PC-3 (cell line): ENCODE measurements around the gene GGA1. TPM values are rescaled to one million over a fixed set of nuclear protein-coding genes. Genes with fewer than 3 reads are reported as not detected.
A peak's percentile ranks its signal among the peaks of the same experiment; 100 is the strongest.
"Not testable (repeated sequence)": the region's sequence is repeated elsewhere in the genome, so short reads cannot be mapped to it uniquely, and the experiment has no call there.

ENCODE experiments used
- ATAC-seq: fragments of 200-7000 bp; cut with Tn5 transposase; 2 replicates; pipeline ENCODE4 v1.9.1; 2020; ENCODE audit warnings: mild to moderate bottlenecking, moderate library complexity
- BruUV-seq: library from RNA; stranded (reverse); fragments of 400-500 nt; replicated peaks from 2 replicates; lab custom pipeline; 2021; lab: Mats Ljungman, UMichigan
- CTCF ChIA-PET: fragments of 300-600 bp; sonication (Branson Sonifier 250); formaldehyde crosslinking; loops from one replicate; lab custom pipeline; 2022; ENCODE audit warnings: antibody characterized with exemption; lab: Charles Lee
- POLR2A ChIA-PET: fragments of 300-600 bp; sonication (Branson Sonifier 250); formaldehyde crosslinking; loops from one replicate; lab custom pipeline; 2022; ENCODE audit warnings: antibody characterized with exemption; ENCODE audit not compliant: unreplicated experiment; lab: Charles Lee
- DNase-seq: peaks from one replicate; pipeline ENCODE4 v3.0.0-alpha.2; 2015
- H2AFZ ChIP-seq: fragments of 300-600 bp; sonication (generic); 2 replicates; pipeline ENCODE4 v1.6.0; 2016; ENCODE audit warnings: antibody characterized with exemption, low read length
- H3F3A ChIP-seq: fragments of 300-600 bp; sonication (generic); one replicate; pipeline ENCODE4 v1.6.0; 2017; ENCODE audit warnings: antibody characterized with exemption, low read length, control low read depth, mild to moderate bottlenecking; ENCODE audit not compliant: unreplicated experiment
- H3K27ac ChIP-seq: fragments of 300-600 bp; sonication (generic); 2 replicates; pipeline ENCODE4 v1.5.1; 2016; ENCODE audit warnings: mild to moderate bottlenecking, low read length
- H3K27me3 ChIP-seq: fragments of 300-600 bp; sonication (generic); 2 replicates; pipeline ENCODE4 v1.6.1; 2016; ENCODE audit warnings: low read length, mixed read lengths
- H3K36me3 ChIP-seq: fragments of 300-600 bp; sonication (generic); 2 replicates; pipeline ENCODE4 v1.6.1; 2016; ENCODE audit warnings: low read depth, mixed run types, low read length, mixed read lengths
- H3K4me1 ChIP-seq: fragments of 300-600 bp; sonication (generic); 2 replicates; pipeline ENCODE4 v1.5.1; 2016; ENCODE audit warnings: low read length; ENCODE audit not compliant: insufficient read depth
- H3K4me2 ChIP-seq: fragments of 300-600 bp; sonication (generic); 2 replicates; pipeline ENCODE4 v1.6.0; 2016; ENCODE audit warnings: low read length
- H3K4me3 ChIP-seq: fragments of 300-600 bp; sonication (generic); 2 replicates; pipeline ENCODE4 v1.5.1; 2016; ENCODE audit warnings: mild to moderate bottlenecking, low read length, mixed read lengths
- H3K79me2 ChIP-seq: fragments of 300-600 bp; sonication (generic); 2 replicates; pipeline ENCODE4 v1.6.1; 2017; ENCODE audit warnings: low read length, mixed read lengths
- H3K9ac ChIP-seq: fragments of 300-600 bp; sonication (generic); 2 replicates; pipeline ENCODE4 v1.6.0; 2016; ENCODE audit warnings: mild to moderate bottlenecking, low read length
- H3K9me2 ChIP-seq: fragments of 300-600 bp; sonication (generic); replicated peaks from 2 replicates; pipeline ENCODE4 v1.6.1; 2016; ENCODE audit warnings: mixed run types, low read length, mixed read lengths
- H3K9me3 ChIP-seq: fragments of 300-600 bp; sonication (generic); 2 replicates; pipeline ENCODE4 v1.6.1; 2016; ENCODE audit warnings: low read length, mixed read lengths
- H4K20me1 ChIP-seq: fragments of 300-600 bp; sonication (generic); 2 replicates; pipeline ENCODE4 v1.6.1; 2016; ENCODE audit warnings: low read length, mixed read lengths
- CTCF ChIP-seq: fragments of 300-600 bp; sonication (generic); conservative IDR thresholded peaks from 2 replicates; pipeline ENCODE4 v1.5.1; 2017; ENCODE audit warnings: antibody characterized with exemption, low read depth, mild to moderate bottlenecking, low read length
- EZH2 ChIP-seq: fragments of 300-600 bp; sonication (generic); IDR thresholded peaks from one replicate; pipeline ENCODE4 v1.6.1; 2017; ENCODE audit warnings: antibody characterized with exemption, mild to moderate bottlenecking, low read length; ENCODE audit not compliant: unreplicated experiment
- EZH2phosphoT487 ChIP-seq: fragments of 300-600 bp; sonication (generic); IDR thresholded peaks from 2 replicates; pipeline ENCODE4 v1.6.1; 2018; ENCODE audit warnings: mild to moderate bottlenecking, antibody characterized with exemption, low read length, borderline replicate concordance
- intact Hi-C: fragments of 100-400 bp; cut with micrococcal nuclease; formaldehyde crosslinking; loops from 2 replicates; pipeline ENCODE4 v1.9.0; 2023
- total RNA-seq: library from RNA; depleted of rRNA; stranded (reverse); fragments of >200 nt; gene quantifications from 2 replicates; pipeline ENCODE4 v1.2.3, GENCODE V29; 2014

The GGA1 gene
- total RNA-seq, 1 experiment from 2014 or later, result 49.1 TPM

- TF ChIP-seq EZH2phosphoT487 (no peak), CTCF (no peak), EZH2 (no peak)
- H3K4me3 ChIP-seq, result peak overlapping the region; percentile 98
- CTCF ChIA-PET, result interaction anchor here (0.6 kb wide), 1 partner anchor 288 kb away, joined by 6 read pairs; no protein-coding TSS in a partner anchor
- H3K9ac ChIP-seq, result peak overlapping the region; percentile 84
- no peaks in the 10 kb centered on the region for H3F3A ChIP-seq
- intact Hi-C loops, result no loop called here
- peak overlapping the region; percentile 89 for H2AFZ ChIP-seq
- POLR2A ChIA-PET, result interaction anchor here (0.5 to 1.1 kb wide), 5 partner anchors 16 to 141 kb away, joined by 3 to 4 read pairs (median 3); partner anchors contain the start of gene NOL12
- no peak for DNase-seq
- no peaks in the 10 kb centered on the region for H3K9me2 ChIP-seq
- H3K36me3 ChIP-seq, result no peaks in the 10 kb centered on the region
- TSS peak; percentile 85 for BruUV-seq
- ATAC-seq, result no peak
- H3K9me3 ChIP-seq, result no peaks in the 10 kb centered on the region
- H3K79me2 ChIP-seq, result peaks cover 27% of the 10 kb centered on the region
- H4K20me1 ChIP-seq, result no peaks in the 10 kb centered on the region
- H3K27ac ChIP-seq, result peak overlapping the region; percentile 96
- peaks cover 2% of the 10 kb centered on the region; the same call in 1 of the 2 replicates for H3K4me1 ChIP-seq
- peak overlapping the region; percentile 87 for H3K4me2 ChIP-seq
- H3K27me3 ChIP-seq, result no peaks in the 10 kb centered on the region
These were observed 628 bp upstream of the GGA1 start for GRCh38 chr22:37607935-37608476.

GRCh38 chr22:37609240-37610152 is 862 bp downstream of the GGA1 start:
- TSS peak; percentile 38 for BruUV-seq
- Histone ChIP-seq H3K27ac (peak overlapping the region; percentile 96), H3K9me2 (no peaks in the 10 kb centered on the region), H3K4me1 (peaks cover 2% of the 10 kb centered on the region; the same call in 1 of the 2 replicates), H4K20me1 (no peaks in the 10 kb centered on the region), H3K4me3 (peak overlapping the region; percentile 98), H3K9ac (peak overlapping the region; percentile 84), H3K9me3 (no peaks in the 10 kb centered on the region), H3F3A (no peaks in the 10 kb centered on the region), H3K27me3 (no peaks in the 10 kb centered on the region), H3K4me2 (peak overlapping the region; percentile 87), H2AFZ (peak overlapping the region; percentile 86), H3K36me3 (no peaks in the 10 kb centered on the region), H3K79me2 (peaks cover 27% of the 10 kb centered on the region)
- TF ChIP-seq CTCF (no peak), EZH2phosphoT487 (no peak), EZH2 (no peak)
- peak; percentile 5 for ATAC-seq
- ChIA-PET POLR2A (interaction anchor here (0.9 to 1.1 kb wide), 2 partner anchors 49 to 77 kb away, joined by 3 to 6 read pairs; partner anchors contain the start of gene NOL12), CTCF (interaction anchor here (1.1 kb wide), 2 partner anchors 34 to 42 kb away, joined by 3 read pairs; no protein-coding TSS in a partner anchor)
- intact Hi-C loops, result no loop called here
- DNase-seq, result peak; percentile 19

GRCh38 chr22:37610153-37610475 is 1.5 kb downstream of the GGA1 start:
- POLR2A ChIA-PET, result interaction anchor here (0.7 to 0.9 kb wide), 2 partner anchors 48 to 68 kb away, joined by 3 to 6 read pairs; no protein-coding TSS in a partner anchor
- H3K36me3 ChIP-seq, BruUV-seq, ATAC-seq, H3K27ac ChIP-seq, CTCF ChIA-PET, H3K27me3 ChIP-seq, H3F3A ChIP-seq, H3K4me1 ChIP-seq, H2AFZ ChIP-seq, H3K9me3 ChIP-seq, intact Hi-C loops, H4K20me1 ChIP-seq, H3K9me2 ChIP-seq, DNase-seq: not testable (repeated sequence)
- peak overlapping the region; percentile 98 for H3K4me3 ChIP-seq
- H3K4me2 ChIP-seq, result peak overlapping the region; percentile 87
- H3K9ac ChIP-seq, result peak overlapping the region; percentile 84
- H3K79me2 ChIP-seq, result peaks cover 27% of the 10 kb centered on the region
